Testis (tissue), 2 donors: ENCODE data around the gene DNAL1.

Experiments
- CTCF ChIP-seq, 3 experiments: fragments of 450-650 bp in 2 of 3; fragments of 200-600 bp in 1 of 3; sonication (generic) in 1 of 3; IDR thresholded peaks; one replicate each; pipeline ENCODE4 v1.5.1; 2016 to 2019; ENCODE audit warnings: antibody characterized with exemption in 3 of 3, mild to moderate bottlenecking in 2 of 3, moderate library complexity in 1 of 3
- POLR2A ChIP-seq: fragments of 450-650 bp; IDR thresholded peaks from one replicate; pipeline ENCODE4 v1.6.1; 2017; ENCODE audit warnings: antibody characterized with exemption, mild to moderate bottlenecking, moderate library complexity

- TF ChIP-seq POLR2A (no peak), CTCF (IDR thresholded peaks at IDR 0.05) (no peak)
These were observed 107.7 kb downstream of the DNAL1 start for GRCh38 chr14:73752297-73752992.
